HEK293 (cell line): ENCODE measurements around the gene PARD3B.

Experiments
- CTCF ChIA-PET: fragments of 350-600 bp; formaldehyde crosslinking; extraction: SDS; loops from one replicate; lab custom pipeline; 2021; ENCODE audit warnings: antibody characterized with exemption; lab: Yijun Ruan, JAX
- POLR2A ChIA-PET: fragments of 300-600 bp; formaldehyde crosslinking; extraction: SDS; loops from one replicate; lab custom pipeline; 2020; ENCODE audit warnings: antibody characterized with exemption, inconsistent platforms; lab: Yijun Ruan, JAX
- H3K27ac ChIP-seq: fragments of 200-500 bp; sonication (Bioruptor generic); 2 replicates; pipeline ENCODE4 v1.5.1; 2014; ENCODE audit warnings: low read depth, low read length, control low read depth, inconsistent platforms; ENCODE audit errors: extremely low read depth
- H3K36me3 ChIP-seq, 2 experiments: fragments of 200-500 bp in 1 of 2; sonication (Bioruptor generic) in 1 of 2; 1 replicate in 1 of 2; 2 replicates in 1 of 2; pipeline ENCODE4 v1.5.1; 2014 to 2017; ENCODE audit warnings: inconsistent platforms in 2 of 2, low read length in 2 of 2; ENCODE audit not compliant: control insufficient read depth in 2 of 2, insufficient read depth in 1 of 2
- H3K4me1 ChIP-seq: fragments of 200-500 bp; sonication (Bioruptor generic); 2 replicates; pipeline ENCODE4 v1.5.1; 2014; ENCODE audit warnings: mild to moderate bottlenecking, low read length, inconsistent platforms; ENCODE audit not compliant: control insufficient read depth, insufficient read depth
- H3K4me3 ChIP-seq: 2 replicates; pipeline ENCODE4 v1.5.1; 2011; ENCODE audit warnings: low read depth, mild to moderate bottlenecking, control low read depth, low read length, moderate library complexity
- H3K9me3 ChIP-seq: fragments of 200-500 bp; sonication (Bioruptor generic); 2 replicates; pipeline ENCODE4 v1.5.1; 2014; ENCODE audit warnings: low read depth, low read length, inconsistent platforms; ENCODE audit not compliant: control insufficient read depth, insufficient read depth
- KLF10 ChIP-seq: fragments of 450-650 bp; IDR thresholded peaks from 2 replicates; pipeline ENCODE4 v1.5.1; 2018; ENCODE audit warnings: missing biosample characterization, mild to moderate bottlenecking, missing genetic modification characterization
- PRDM2 ChIP-seq: fragments of 450-650 bp; formaldehyde crosslinking; IDR thresholded peaks from 2 replicates; pipeline ENCODE4 v1.5.1; 2016; ENCODE audit warnings: missing biosample characterization, missing genetic modification characterization, borderline replicate concordance
- ZBTB49 ChIP-seq: fragments of 450-650 bp; formaldehyde crosslinking; IDR thresholded peaks from 2 replicates; pipeline ENCODE4 v1.5.1; 2016; ENCODE audit warnings: missing biosample characterization, missing genetic modification characterization, low read depth
- ZEB2 ChIP-seq: fragments of 450-650 bp; formaldehyde crosslinking; IDR thresholded peaks from 2 replicates; pipeline ENCODE4 v1.5.1; 2016; ENCODE audit warnings: missing biosample characterization, missing genetic modification characterization
- ZFP69B ChIP-seq: fragments of 450-650 bp; formaldehyde crosslinking; IDR thresholded peaks from 2 replicates; pipeline ENCODE4 v1.5.1; 2016; ENCODE audit warnings: missing biosample characterization, missing genetic modification characterization
- ZNF155 ChIP-seq: fragments of 450-650 bp; formaldehyde crosslinking; IDR thresholded peaks from 2 replicates; pipeline ENCODE4 v1.5.1; 2016; ENCODE audit warnings: missing biosample characterization, missing genetic modification characterization
- ZNF16 ChIP-seq: fragments of 450-650 bp; formaldehyde crosslinking; IDR thresholded peaks from 2 replicates; pipeline ENCODE4 v1.5.1; 2016; ENCODE audit warnings: low read depth, missing biosample characterization, missing genetic modification characterization
- ZNF311 ChIP-seq: fragments of 450-650 bp; formaldehyde crosslinking; IDR thresholded peaks from 2 replicates; pipeline ENCODE4 v1.5.1; 2017; ENCODE audit warnings: missing biosample characterization, missing genetic modification characterization, borderline replicate concordance
- ZNF423 ChIP-seq: fragments of 450-650 bp; formaldehyde crosslinking; IDR thresholded peaks from 2 replicates; pipeline ENCODE4 v1.5.1; 2016; ENCODE audit warnings: missing biosample characterization, missing genetic modification characterization
- ZNF48 ChIP-seq: fragments of 450-650 bp; formaldehyde crosslinking; IDR thresholded peaks from 2 replicates; pipeline ENCODE4 v1.5.1; 2016; ENCODE audit warnings: missing biosample characterization, missing genetic modification characterization
- ZNF561 ChIP-seq: fragments of 450-650 bp; IDR thresholded peaks from 2 replicates; pipeline ENCODE4 v1.5.1; 2018; ENCODE audit warnings: missing biosample characterization, missing genetic modification characterization, borderline replicate concordance
- ZNF654 ChIP-seq: fragments of 450-650 bp; formaldehyde crosslinking; IDR thresholded peaks from 2 replicates; pipeline ENCODE4 v1.5.1; 2016; ENCODE audit warnings: low read depth, missing biosample characterization, missing genetic modification characterization
- ZNF664 ChIP-seq: fragments of 450-650 bp; formaldehyde crosslinking; IDR thresholded peaks from 2 replicates; pipeline ENCODE4 v1.5.1; 2016; ENCODE audit warnings: missing biosample characterization, missing genetic modification characterization
- ZNF677 ChIP-seq: fragments of 450-650 bp; IDR thresholded peaks from 2 replicates; pipeline ENCODE4 v1.5.0; 2018; ENCODE audit warnings: missing biosample characterization, mild to moderate bottlenecking, missing genetic modification characterization, moderate library complexity
- ZNF747 ChIP-seq: fragments of 450-650 bp; formaldehyde crosslinking; IDR thresholded peaks from 2 replicates; pipeline ENCODE4 v1.5.1; 2016; ENCODE audit warnings: missing biosample characterization, missing genetic modification characterization
- ZSCAN16 ChIP-seq: fragments of 450-650 bp; formaldehyde crosslinking; IDR thresholded peaks from 2 replicates; pipeline ENCODE4 v1.5.1; 2016; ENCODE audit warnings: missing biosample characterization, missing genetic modification characterization
- TF ChIP-seq, protein P1 (sequence below): fragments of 450-650 bp; formaldehyde crosslinking; IDR thresholded peaks from 2 replicates; pipeline ENCODE4 v1.5.1; 2017; ENCODE audit warnings: missing biosample characterization, missing genetic modification characterization
- TF ChIP-seq, protein P2 (sequence below): fragments of 450-650 bp; formaldehyde crosslinking; IDR thresholded peaks from 2 replicates; pipeline ENCODE4 v1.5.1; 2016; ENCODE audit warnings: missing biosample characterization, missing genetic modification characterization
- TF ChIP-seq, protein P3 (sequence below): fragments of 450-650 bp; IDR thresholded peaks from 2 replicates; pipeline ENCODE4 v1.5.1; 2018; ENCODE audit warnings: missing biosample characterization, missing genetic modification characterization

Gene PARD3B

GRCh38 chr2:205474741-205475415 lies 929.6 kb downstream of the PARD3B start:
- ChIA-PET POLR2A (no interaction called here), CTCF (no interaction called here)
- H3K27ac ChIP-seq: no peak overlapping the region

DNA sequence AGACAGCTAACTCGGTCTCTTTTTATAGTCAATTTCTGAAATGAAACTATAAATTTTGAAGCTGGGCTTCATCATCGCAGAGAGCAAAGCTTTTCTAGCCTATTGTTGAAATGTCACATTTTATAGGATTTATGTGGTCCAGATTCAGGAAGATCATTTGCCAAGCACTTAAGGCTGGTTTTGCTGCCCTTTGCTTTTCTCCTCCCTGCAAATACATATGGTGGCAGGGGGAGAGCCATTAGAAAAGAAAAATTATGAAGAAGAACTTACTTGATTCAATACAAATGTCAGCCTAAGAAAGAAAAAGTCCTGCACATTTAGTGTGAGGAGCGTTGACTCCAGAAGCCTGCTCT lies 930.1 kb downstream of the PARD3B start:
- Histone ChIP-seq H3K4me3 (no peak overlapping the region), H3K4me1 (no peaks in the 10 kb centered on the region), H3K27ac (no peak overlapping the region), H3K9me3 (no peaks in the 10 kb centered on the region), H3K36me3 (no peaks in the 10 kb centered on the region)
- ChIA-PET POLR2A (no interaction called here), CTCF (no interaction called here)
- TF ChIP-seq ZNF747 (tag by site-specific recombination): no peak
- TF ChIP-seq, protein P1, sequence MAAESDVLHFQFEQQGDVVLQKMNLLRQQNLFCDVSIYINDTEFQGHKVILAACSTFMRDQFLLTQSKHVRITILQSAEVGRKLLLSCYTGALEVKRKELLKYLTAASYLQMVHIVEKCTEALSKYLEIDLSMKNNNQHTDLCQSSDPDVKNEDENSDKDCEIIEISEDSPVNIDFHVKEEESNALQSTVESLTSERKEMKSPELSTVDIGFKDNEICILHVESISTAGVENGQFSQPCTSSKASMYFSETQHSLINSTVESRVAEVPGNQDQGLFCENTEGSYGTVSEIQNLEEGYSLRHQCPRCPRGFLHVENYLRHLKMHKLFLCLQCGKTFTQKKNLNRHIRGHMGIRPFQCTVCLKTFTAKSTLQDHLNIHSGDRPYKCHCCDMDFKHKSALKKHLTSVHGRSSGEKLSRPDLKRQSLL: no peak
- TF ChIP-seq ZNF561: no peak
- TF ChIP-seq ZFP69B (tag by site-specific recombination): no peak
- TF ChIP-seq ZNF311: no peak
- TF ChIP-seq KLF10 (tag by site-specific recombination): no peak
- no peak for TF ChIP-seq ZEB2 (tag by site-specific recombination)
- no peak for TF ChIP-seq ZNF423
- TF ChIP-seq ZBTB49 (tag by site-specific recombination): no peak

More at GRCh38 chr2:205474741-205475415, 929.6 kb downstream of the PARD3B start:
- Histone ChIP-seq H3K4me3 (no peak overlapping the region), H3K9me3 (no peaks in the 10 kb centered on the region), H3K4me1 (no peaks in the 10 kb centered on the region), H3K36me3 (no peaks in the 10 kb centered on the region)
- TF ChIP-seq, protein P2, sequence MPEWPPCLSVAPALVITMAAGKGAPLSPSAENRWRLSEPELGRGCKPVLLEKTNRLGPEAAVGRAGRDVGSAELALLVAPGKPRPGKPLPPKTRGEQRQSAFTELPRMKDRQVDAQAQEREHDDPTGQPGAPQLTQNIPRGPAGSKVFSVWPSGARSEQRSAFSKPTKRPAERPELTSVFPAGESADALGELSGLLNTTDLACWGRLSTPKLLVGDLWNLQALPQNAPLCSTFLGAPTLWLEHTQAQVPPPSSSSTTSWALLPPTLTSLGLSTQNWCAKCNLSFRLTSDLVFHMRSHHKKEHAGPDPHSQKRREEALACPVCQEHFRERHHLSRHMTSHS (tag by site-specific recombination): no peak
- TF ChIP-seq ZNF664 (tag by site-specific recombination): no peak
- no peak for TF ChIP-seq ZSCAN16 (tag by site-specific recombination)
- TF ChIP-seq ZNF677 (tag by site-specific recombination): no peak
- TF ChIP-seq ZNF155: no peak
- TF ChIP-seq, protein P3, sequence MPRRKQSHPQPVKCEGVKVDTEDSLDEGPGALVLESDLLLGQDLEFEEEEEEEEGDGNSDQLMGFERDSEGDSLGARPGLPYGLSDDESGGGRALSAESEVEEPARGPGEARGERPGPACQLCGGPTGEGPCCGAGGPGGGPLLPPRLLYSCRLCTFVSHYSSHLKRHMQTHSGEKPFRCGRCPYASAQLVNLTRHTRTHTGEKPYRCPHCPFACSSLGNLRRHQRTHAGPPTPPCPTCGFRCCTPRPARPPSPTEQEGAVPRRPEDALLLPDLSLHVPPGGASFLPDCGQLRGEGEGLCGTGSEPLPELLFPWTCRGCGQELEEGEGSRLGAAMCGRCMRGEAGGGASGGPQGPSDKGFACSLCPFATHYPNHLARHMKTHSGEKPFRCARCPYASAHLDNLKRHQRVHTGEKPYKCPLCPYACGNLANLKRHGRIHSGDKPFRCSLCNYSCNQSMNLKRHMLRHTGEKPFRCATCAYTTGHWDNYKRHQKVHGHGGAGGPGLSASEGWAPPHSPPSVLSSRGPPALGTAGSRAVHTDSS (tag by site-specific recombination): no peak
- TF ChIP-seq ZNF48 (tag by site-specific recombination): no peak
- no peak for TF ChIP-seq ZNF654 (tag by site-specific recombination)
- no peak for TF ChIP-seq ZNF16 (tag by site-specific recombination)
- TF ChIP-seq PRDM2: no peak
- TF ChIP-seq, all 188 proteins: peak for 0
